ENCODE data around the gene FRMD4A. TPM values are rescaled to one million over a fixed set of nuclear protein-coding genes. Genes with fewer than 3 reads are reported as not detected.
"Not testable (repeated sequence)": the region's sequence is repeated elsewhere in the genome, so short reads cannot be mapped to it uniquely, and the experiment has no call there.

The FRMD4A gene
- total and polyA plus RNA-seq, 3 donors from 2014 or later, result 15.0 to 20.8 (median 18.7) TPM

GRCh38 chr10:14144451-14144850, 186.3 kb downstream of the FRMD4A start:
- H3K9me3 ChIP-seq, result no peaks in the 10 kb centered on the region
- no peak overlapping the region for H3K4me3 ChIP-seq
- DNase-seq, result no peak
- WGBS, 2 donors, result 82 to 85% methylated on average over 4 of the region's 4 CpGs
- intact Hi-C loops (cut with DNase I; ENCODE audit: low total_unique reads), result no loop called here
- H3K27me3 ChIP-seq, result no peaks in the 10 kb centered on the region
- H3K4me1 ChIP-seq, result no peaks in the 10 kb centered on the region
- no peaks in the 10 kb centered on the region for H3K36me3 ChIP-seq (ENCODE audit: low read depth, missing control alignments)
- TF ChIP-seq CTCF (IDR thresholded peaks at IDR 0.05), result no peak
- no peak for TF ChIP-seq POLR2A (IDR thresholded peaks at IDR 0.05)
- no peak overlapping the region for H3K27ac ChIP-seq

- no peak for TF ChIP-seq CTCF (IDR thresholded peaks at IDR 0.05)
- TF ChIP-seq POLR2A (IDR thresholded peaks at IDR 0.05), result no peak
- no peaks in the 10 kb centered on the region for H3K4me1 ChIP-seq
- H3K36me3 ChIP-seq (ENCODE audit: low read depth, missing control alignments), result no peaks in the 10 kb centered on the region
- H3K4me3 ChIP-seq, result no peak overlapping the region
- intact Hi-C loops (cut with DNase I; ENCODE audit: low total_unique reads), result no loop called here
- DNase-seq, result no peak
- H3K9me3 ChIP-seq, result no peaks in the 10 kb centered on the region
- H3K27me3 ChIP-seq, result no peaks in the 10 kb centered on the region
- no peak overlapping the region for H3K27ac ChIP-seq
- 75 to 91% methylated on average over 4 of the region's 4 CpGs for WGBS, 2 donors
Measured at GRCh38 chr10:14142606-14143250, 188.0 kb downstream of the FRMD4A start.

- TF ChIP-seq POLR2A (IDR thresholded peaks at IDR 0.05) (no peak), CTCF (IDR thresholded peaks at IDR 0.05) (no peak)
- H3K4me1 ChIP-seq, result no peaks in the 10 kb centered on the region
Measured at GRCh38 chr10:14141283-14141682, 189.4 kb downstream of the FRMD4A start.

GRCh38 chr10:14137391-14137790, 193.3 kb downstream of the FRMD4A start:
- intact Hi-C loops (cut with DNase I; ENCODE audit: low total_unique reads), result no loop called here
- 95 to 96% methylated on average over 3 of the region's 3 CpGs for WGBS, 2 donors

More at GRCh38 chr10:14141283-14141682, 189.4 kb downstream of the FRMD4A start:
- Histone ChIP-seq H3K9me3 (no peaks in the 10 kb centered on the region), H3K27me3 (no peaks in the 10 kb centered on the region), H3K36me3 (ENCODE audit: low read depth, missing control alignments) (no peaks in the 10 kb centered on the region), H3K27ac (no peak overlapping the region), H3K4me3 (no peak overlapping the region)
- DNase-seq, result no peak
- 83 to 91% methylated on average over 5 of the region's 5 CpGs for WGBS, 2 donors
- intact Hi-C loops (cut with DNase I; ENCODE audit: low total_unique reads), result no loop called here

GRCh38 chr10:14135196-14135595, 195.5 kb downstream of the FRMD4A start:
- H3K9me3 ChIP-seq; DNase-seq; H3K4me1 ChIP-seq; intact Hi-C loops (cut with DNase I; ENCODE audit: low total_unique reads); H3K27me3 ChIP-seq; H3K36me3 ChIP-seq (ENCODE audit: low read depth, missing control alignments); H3K4me3 ChIP-seq; H3K27ac ChIP-seq: not testable (repeated sequence)
- WGBS, 2 donors, result 47 to 63% methylated on average over 2 of the region's 2 CpGs

More at GRCh38 chr10:14137391-14137790, 193.3 kb downstream of the FRMD4A start:
- no peaks in the 10 kb centered on the region for H3K4me1 ChIP-seq
- H3K27me3 ChIP-seq, result no peaks in the 10 kb centered on the region
- TF ChIP-seq CTCF (IDR thresholded peaks at IDR 0.05), result no peak
- no peak for TF ChIP-seq POLR2A (IDR thresholded peaks at IDR 0.05)
- no peak overlapping the region for H3K4me3 ChIP-seq
- no peak for DNase-seq
- H3K27ac ChIP-seq, result no peak overlapping the region
- no peaks in the 10 kb centered on the region for H3K9me3 ChIP-seq
- H3K36me3 ChIP-seq (ENCODE audit: low read depth, missing control alignments), result no peaks in the 10 kb centered on the region

Measured in testis (tissue), 3 donors.